ENCODE measurements around the gene ARRB2.
"Not testable (repeated sequence)": the region's sequence is repeated elsewhere in the genome, so short reads cannot be mapped to it uniquely, and the experiment has no call there.

The ARRB2 gene

DNA sequence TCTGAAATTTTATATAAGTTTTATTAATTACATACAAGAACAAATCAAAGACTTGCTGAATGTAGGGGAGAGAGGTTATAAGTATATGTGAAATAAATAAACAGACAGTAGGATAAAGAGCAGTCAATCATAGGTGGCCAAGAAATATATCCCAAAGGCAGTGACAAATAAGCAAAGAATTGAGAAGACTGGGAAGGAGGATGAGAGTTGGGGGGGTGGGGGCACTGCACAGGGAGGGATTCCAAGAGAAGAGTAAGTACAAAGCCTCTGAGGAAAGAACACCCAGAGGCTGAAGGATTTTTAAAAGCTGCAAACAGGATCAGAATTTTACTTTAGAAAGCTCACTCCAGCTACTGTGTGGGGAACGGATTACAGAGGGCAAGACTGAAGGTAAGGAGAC is 9.3 kb upstream of the ARRB2 start:
- DNase-seq (ENCODE audit: low spot score) = no peak

DNA sequence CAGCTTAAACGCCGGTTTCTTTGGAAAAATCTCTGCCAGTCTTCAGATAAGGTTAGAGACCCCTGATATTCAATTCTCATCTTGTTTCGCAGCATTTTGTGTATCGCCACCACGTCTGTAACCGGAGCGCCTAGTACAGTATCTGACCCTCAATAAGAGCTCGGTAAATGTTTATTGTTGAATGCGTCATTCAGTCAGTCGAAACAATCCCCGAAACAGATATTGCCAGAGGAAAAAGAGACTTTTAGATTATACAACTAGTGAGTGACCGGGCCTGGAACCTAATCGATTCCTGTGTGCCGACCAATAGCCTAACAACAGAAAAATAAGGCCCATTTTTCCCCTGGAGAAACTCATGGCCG is 7.1 kb upstream of the ARRB2 start:
- no peak for DNase-seq (ENCODE audit: low spot score)

DNA sequence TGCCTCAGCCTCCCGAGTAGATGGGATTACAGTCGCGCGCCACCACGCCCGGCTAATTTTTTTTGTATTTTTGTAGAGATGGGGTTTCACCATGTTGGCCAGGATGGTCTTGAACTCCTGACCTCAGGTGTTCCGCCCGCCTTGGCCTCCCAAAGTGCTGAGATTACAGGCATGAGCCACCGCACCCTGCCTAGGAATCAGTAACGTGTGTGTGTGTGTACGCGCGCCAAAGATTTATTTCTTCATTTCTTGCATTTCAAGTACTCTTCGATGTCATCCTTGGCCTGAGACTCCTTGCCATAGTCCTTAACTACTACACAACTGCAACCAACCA is 5.9 kb upstream of the ARRB2 start:
- DNase-seq (ENCODE audit: low spot score) = not testable (repeated sequence)

DNA sequence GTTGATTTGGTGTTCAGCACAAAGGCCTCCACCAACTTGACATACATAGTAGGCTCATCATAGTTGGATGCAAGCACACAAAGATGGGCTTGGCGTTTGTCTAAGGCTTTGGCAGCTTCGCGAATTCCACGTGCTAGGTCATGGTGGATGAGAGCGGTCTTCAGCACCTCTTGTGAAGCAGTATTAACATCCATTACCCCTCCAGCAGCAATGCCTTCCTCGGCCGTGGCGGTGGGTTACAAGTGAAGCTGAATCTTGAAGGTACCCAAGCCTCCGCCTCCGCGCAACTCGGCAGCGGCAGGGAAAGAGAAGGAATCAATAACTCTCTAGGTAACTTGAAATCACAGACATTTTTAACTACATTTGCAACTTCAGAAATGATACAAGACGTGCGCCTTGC is 5.4 kb upstream of the ARRB2 start:
- no peak for DNase-seq (ENCODE audit: low spot score)

DNA sequence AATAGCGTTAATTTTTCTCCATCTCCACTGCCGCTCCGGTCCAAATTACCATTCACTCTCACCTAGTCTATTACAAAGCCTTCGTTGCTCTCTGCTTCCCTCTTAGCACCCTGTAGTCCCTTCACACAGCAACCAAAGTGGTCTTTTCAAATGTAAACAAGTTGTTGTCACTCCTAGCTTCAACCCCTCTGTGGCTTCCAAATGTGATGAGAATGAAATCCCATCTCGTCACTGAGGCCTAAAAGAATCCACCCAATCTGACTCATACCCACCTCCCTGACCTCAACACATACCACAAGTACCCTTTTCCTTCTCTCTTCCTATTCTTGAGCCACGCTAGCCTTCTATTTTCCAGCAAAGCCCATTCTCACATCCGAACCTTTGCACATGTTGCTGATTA is 4.3 kb upstream of the ARRB2 start:
- DNase-seq (ENCODE audit: low spot score) = no peak

DNA sequence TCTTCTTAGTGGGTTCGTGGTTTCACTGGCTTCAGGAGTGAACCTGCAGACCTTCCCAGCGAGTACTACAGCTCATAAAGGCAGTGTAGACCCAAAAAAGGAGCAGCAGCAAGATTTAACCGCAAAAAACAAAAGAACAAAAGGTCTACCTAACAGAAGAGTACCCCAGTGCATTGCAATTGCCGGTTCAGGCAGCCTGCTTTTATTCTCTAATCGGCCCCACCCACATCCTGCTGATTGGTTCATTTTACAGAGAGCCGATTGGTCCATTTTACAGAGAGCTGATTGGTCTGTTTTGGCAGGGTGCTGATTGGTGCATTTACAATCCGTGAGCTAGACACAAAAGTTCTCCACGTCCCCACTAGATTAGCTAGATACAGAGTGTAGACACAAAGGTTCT is 2.0 kb upstream of the ARRB2 start:
- DNase-seq (ENCODE audit: low spot score) = peak; percentile 60

DNA sequence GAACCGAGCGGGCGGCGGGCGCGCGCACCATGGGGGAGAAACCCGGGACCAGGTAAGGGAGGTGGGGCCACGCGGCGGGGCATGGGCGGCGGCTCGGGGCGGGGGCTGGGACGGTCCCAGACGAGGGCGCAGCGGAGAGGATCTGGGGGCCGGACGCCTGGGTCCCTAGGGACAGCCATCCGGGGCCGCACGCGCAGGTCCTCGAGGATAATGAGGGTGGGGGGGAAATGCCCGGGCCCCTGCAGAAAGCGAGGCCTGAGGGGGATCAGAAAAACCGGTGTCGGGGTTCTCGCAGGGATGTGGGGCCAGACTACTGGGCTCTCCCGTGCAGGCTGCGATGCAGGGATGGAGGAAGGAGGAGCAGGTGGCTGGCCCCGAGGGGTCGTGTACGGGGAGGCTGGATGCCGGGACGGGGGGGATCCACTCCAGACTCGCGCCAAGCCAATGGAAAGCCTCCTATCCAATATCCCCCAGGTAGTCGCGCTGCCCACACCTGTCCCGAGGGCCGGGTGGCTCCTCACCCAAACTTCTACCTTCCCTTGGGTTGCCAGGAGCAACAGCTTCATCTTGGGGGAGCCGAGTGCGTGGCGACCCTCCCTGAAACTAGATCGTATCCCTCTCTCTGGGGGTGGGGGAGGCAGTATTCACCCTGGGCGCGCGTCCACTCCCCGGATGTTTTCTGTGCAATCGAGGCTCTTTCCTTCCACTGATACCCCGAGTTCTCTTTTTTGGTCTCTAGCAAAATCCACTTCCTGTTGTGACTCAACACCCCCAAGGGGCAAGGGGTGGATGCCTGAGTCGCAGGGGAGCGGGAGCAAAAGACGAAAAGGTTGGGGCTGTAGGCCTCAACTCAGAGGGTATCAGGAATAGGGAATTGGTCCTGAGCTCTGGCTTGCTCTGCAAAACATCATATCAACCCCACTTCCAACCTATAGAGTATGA is 532 bp downstream of the ARRB2 start:
- DNase-seq (ENCODE audit: low spot score) = peak; percentile 74

DNA sequence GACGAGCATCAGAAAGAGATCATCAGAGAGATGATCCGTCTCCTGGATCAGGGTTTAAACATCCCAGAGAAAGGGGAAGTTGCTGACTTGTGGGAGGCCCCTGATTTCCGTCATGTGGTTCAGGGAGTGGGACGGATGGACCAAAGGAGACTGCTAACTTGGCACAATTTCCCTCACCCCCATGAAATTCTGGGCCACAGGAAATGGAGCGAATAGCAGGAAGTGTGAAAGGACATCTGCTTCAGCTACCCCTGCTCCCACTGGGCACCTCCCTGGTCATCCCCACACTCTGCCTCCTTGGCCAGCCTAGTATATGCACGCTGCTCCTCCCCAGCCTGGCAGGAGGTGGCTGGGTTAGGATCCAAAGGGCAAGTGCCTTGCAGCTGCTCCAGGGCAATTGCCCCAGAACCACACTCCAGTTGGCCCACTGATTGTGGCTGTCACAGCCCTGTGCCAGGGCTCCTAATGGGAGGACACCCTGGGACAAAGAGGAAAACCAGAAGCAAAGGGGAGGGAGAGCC is 1.3 kb downstream of the ARRB2 start:
- no peak for DNase-seq (ENCODE audit: low spot score)

DNA sequence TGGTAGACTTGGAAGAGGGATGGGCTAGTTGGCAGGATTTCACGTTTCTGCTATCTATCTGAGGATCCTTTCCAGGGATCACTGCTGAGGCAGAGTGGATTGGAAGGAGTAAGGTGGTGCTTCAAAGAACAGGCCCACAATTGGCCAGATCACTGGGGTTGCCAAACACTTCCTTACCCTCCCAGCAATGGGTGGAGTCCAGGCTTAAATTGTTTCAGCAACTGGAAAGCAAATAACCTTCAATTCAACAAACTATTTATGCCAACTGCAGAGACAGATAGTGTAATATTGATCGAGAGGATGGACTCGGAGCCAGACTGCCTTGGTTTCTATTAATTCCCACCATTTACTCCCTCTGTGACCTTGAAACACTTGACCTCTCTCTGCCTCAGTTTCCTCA is 2.1 kb downstream of the ARRB2 start:
- no peak for DNase-seq (ENCODE audit: low spot score)

DNA sequence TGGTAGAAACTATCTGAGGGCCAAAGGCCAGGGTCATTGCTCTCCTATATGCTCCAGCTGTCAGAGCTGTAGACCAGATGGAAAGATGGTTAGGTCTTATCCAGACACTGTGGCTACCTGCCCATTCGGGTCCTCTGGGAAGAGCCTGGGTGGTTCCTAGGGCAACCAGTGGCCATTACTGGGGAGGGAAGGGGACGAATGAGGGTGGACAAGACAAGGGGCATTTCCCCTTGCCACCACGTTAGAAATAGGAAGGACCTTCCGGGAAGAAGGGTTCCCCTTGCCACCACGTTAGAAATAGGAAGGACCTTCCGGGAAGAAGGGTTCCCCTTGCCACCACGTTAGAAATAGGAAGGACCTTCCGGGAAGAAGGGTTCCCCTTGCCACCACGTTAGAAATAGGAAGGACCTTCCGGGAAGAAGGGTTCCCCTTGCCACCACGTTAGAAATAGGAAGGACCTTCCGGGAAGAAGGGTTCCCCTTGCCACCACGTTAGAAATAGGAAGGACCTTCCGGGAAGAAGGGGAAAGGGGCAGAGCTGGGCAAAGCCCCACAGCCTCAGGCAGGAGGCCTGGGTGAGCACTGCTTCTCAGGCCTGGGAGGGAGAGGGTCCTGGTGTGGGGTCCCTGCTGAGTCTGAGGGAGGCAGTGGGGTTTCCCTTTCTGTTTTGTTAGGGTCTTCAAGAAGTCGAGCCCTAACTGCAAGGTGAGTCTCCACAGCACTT is 4.1 kb downstream of the ARRB2 start:
- not testable (repeated sequence) for DNase-seq (ENCODE audit: low spot score)

DNA sequence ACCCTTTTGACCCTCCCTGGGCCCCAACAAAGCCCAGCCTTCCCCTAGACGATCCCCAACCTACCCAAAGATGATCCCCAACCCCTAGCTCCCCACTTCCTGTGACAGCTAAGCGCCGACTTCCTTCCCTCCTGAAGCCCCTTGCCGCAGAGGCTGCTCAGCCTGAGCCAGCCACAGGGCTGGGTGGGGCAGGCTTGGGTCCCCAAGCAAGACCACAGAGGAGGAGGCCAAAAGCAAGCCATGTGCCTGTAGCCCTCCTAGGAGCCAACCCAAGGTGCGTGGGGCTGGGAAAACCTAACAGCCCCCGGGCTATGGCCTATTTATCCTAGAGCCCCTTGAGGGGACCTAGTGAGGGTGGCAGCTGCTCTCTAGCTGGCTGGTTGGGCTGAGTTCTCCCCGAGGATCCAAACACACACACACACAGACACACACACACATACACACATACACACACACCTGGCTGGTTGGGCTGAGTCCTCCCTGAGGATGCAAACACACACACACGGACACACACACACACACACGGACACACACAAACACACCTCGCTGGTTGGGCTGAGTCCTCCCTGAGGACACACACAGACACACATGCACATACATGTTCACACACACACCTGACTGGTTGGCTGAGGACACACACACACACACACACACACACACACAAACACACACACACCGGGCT is 4.8 kb downstream of the ARRB2 start:
- peak; percentile 72 for DNase-seq (ENCODE audit: low spot score)

DNA sequence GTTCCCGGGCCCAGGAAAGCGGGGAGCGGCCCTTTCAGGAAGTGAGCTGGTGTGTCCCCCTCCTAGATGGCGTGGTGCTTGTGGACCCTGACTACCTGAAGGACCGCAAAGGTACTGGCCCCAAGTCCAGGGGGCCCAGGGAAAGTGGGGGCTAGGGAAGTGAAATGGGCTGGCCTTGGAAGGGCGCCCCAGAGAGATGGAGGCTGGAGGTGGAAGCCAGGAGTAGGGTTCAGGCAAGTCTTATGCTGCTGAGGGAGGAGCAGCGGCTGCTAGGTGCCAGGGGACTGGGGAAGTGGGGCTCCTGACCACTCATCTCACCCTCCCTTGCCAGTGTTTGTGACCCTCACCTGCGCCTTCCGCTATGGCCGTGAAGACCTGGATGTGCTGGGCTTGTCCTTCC is 5.6 kb downstream of the ARRB2 start:
- DNase-seq (ENCODE audit: low spot score) = no peak

DNA sequence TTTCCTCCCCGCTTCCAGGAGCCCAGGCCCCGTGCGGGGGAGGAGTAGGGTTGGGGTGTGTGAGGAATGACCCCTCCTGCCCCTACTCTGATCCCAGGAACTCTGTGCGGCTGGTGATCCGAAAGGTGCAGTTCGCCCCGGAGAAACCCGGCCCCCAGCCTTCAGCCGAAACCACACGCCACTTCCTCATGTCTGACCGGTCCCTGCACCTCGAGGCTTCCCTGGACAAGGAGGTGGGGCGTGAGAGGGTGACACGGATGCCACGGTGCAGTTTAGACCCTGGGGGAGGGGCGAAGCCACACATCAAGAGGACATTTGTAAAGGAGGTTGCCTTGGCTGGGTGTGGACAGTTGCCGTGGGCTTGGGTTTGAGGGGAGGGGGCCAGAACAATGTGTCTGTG is 7.4 kb downstream of the ARRB2 start:
- no peak for DNase-seq (ENCODE audit: low spot score)

DNA sequence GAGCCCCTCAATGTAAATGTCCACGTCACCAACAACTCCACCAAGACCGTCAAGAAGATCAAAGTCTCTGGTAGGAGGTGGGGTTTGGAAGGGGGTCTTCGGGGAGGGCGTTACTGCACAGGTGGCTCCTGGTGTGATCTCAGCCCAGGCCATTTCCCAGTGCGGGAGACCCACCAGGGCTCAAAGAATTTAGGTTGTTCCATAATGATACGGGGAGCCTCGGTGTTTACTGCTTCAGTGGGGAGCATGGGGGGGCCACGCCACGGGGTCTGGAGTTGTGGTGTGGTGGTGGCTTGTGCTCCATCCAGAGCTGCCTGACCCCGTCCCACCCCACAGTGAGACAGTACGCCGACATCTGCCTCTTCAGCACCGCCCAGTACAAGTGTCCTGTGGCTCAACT is 7.8 kb downstream of the ARRB2 start:
- no peak for DNase-seq (ENCODE audit: low spot score)

DNA sequence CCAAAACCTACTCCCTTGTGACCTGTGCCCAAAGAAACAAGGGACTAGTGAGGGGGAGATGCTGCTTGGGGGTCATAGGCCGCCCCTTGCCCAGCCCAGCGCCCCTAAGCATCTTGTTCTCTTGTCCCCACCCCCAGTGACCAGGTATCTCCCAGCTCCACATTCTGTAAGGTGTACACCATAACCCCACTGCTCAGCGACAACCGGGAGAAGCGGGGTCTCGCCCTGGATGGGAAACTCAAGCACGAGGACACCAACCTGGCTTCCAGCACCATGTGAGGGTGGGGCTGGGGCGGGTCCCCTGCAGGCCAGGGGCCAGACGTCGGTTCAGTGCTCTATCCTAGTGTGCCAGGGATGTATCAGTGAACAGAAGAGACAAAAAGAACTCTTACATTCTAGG is 8.7 kb downstream of the ARRB2 start:
- DNase-seq (ENCODE audit: low spot score) = no peak

DNA sequence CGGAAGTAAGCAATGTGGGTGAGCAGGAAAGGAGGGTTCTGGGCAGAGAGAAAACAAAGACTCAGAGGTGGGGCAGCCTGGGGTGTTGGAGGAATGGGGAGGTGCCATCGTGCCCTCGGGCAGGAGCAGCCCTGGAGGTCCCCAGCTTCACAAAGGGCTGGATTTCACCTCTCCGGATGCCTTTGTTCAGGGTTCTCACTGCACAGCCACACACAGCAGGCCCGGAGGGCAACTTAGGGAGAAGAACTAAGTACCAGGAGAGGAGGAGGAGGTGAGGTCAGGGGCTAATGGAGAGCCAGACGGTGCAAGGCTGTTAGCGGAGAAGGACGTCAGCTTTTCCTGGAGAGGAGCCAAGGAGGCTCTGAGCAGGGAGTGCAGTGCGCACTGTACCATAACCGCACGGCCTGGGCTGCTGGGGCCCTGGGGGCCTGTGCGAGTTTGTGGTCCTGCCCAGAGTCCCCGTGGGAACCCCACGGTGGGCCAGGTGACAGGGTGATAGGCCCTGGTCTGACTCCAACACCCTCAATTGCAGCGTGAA is 9.3 kb downstream of the ARRB2 start:
- no peak for DNase-seq (ENCODE audit: low spot score)

DNA sequence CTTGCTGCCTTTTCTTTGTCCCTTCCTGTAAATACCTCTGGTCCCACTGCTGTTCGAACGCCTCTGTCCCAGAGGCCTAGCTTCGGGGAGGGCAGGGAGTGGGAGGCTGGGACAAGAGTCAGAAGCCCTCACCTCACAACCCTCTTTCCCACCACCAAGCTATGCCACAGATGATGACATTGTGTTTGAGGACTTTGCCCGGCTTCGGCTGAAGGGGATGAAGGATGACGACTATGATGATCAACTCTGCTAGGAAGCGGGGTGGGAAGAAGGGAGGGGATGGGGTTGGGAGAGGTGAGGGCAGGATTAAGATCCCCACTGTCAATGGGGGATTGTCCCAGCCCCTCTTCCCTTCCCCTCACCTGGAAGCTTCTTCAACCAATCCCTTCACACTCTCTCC is 10.4 kb downstream of the ARRB2 start:
- no peak for DNase-seq (ENCODE audit: low spot score)

DNA sequence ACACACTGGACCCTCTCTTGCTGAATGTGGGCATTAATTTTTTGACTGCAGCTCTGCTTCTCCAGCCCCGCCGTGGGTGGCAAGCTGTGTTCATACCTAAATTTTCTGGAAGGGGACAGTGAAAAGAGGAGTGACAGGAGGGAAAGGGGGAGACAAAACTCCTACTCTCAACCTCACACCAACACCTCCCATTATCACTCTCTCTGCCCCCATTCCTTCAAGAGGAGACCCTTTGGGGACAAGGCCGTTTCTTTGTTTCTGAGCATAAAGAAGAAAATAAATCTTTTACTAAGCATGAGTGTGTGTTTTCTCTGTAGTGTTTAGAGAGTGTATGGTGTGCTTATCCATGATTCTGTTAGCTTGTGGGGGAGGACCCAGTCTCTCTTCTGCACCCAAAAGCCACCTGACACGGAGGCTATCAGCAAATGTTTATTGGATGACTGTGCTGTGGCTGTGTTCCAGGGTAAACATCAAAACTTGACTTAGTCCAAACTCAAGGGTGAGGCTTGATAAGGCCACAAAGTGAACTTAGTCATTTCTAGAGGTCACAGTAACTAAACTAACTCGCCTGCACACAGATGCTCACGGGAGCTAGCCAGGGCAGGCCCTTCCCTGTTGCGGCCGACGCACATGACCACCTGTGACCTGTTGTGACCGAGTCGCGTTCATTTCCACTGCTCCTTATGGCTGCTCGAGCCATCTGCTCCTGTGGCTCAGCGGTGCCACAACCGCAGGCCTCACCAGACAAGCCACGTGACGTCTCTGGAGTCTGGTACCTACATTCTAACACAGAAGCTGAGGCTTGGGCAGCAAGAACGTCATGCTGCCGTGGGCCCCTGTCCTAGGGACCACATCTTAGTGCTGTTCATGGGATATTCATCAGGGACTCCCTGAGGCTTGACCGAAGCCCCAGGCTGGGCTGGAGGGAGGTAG is 11.0 kb downstream of the ARRB2 start:
- DNase-seq (ENCODE audit: low spot score) = no peak

DNA sequence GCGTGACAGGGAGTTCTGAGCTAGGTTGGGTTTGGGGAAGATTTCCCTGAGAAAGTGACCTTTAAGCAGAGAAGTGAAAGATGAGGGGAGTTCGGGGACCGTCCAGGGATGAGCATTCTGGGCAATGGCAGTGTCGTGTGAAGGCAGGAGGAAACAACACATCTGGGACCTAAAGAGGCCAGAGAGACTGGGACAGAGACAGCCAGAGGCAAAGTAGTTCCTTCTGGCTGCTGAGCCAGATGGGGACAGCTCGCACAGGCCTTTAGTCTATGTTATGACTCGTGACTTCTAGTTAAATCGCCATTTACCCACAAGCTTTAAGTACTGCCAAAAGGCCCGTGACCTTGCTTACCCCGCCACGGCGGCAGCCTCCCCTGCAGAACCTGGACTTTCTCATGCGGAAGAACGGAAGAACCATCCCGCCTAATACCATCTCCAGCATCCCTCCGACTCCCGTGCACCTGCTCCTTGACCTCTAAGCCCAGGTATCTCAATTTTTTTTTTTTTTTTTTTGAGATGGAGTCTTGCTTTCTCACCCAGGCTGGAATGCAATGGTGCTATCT is 12.3 kb downstream of the ARRB2 start:
- no peak for DNase-seq (ENCODE audit: low spot score)

DNA sequence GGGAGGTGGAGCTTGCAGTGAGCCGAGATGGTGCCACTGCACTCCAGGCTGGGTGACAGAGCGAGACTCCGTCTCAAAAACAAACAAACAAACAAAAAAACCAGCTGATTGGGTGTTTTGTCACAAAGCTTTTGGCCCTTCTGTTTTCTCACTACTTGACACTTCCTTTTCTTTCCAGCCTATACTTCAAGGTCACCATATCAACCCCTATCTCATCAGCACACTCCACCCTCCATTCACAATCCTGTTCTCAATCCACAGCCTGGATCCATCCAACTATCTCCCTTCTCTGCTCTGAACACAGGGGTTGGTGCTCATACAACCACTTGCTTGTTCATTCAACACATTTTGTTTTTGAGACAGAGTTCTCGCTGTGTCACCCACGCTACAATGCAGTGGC is 14.2 kb downstream of the ARRB2 start:
- no peak for DNase-seq (ENCODE audit: low spot score)

DNA sequence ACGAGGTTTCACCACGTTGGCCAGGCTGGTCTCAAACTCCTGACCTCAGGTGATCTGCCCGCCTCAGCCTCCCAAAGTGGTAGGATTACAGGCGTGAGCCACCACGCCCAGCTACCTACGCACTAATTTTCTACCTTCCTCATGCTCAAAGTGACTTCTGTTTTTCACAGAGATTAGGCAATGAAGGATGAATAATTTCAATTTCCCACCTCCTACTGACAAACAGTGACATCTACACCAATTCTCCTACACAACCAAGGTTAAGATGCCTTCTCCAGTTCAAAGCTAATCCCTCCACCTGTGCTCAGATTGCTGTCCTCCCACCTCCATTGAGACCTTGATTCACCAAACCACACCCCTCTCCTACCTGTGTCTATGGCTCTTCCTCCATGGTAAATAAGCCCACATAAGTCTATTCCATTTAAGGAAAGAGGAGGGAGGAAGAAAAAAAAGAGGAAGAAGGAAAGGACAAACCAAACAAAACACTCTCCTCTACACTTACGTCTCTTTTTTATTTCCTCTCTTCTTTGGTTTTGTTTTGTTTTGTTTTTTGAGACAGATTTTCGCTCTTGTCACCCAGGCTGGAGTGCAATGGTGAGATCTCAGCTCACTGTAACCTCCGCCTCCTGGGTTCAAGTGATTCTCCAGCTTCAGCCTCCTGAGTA is 15.3 kb downstream of the ARRB2 start:
- no peak for DNase-seq (ENCODE audit: low spot score)
